Measurements from ENCODE around the gene MSMB. TPM values are rescaled to one million over a fixed set of nuclear protein-coding genes. Genes with fewer than 3 reads are reported as not detected.

MSMB gene
- total RNA-seq, 1 experiment from 2014 or later = not detected

GRCh38 chr10:46033602-46034011 lies 12.5 kb downstream of the MSMB start:
- peak; percentile 82 for DNase-seq (ENCODE audit: low spot score)

- DNase-seq (ENCODE audit: low spot score) = no peak
Observed at GRCh38 chr10:46031648-46032532, 14.2 kb downstream of the MSMB start.

GRCh38 chr10:46030091-46030937 lies 15.8 kb downstream of the MSMB start, which contains the start of gene NCOA4:
Gene NCOA4, minus strand, starts transcription at chr10:46030623. Its CDS starts 13,943 bp downstream, at chr10:46016680.
- peak; percentile 97 for DNase-seq (ENCODE audit: low spot score)

GRCh38 chr10:46029461-46030030 lies 16.5 kb downstream of the MSMB start:
- no peak for DNase-seq (ENCODE audit: low spot score)

GRCh38 chr10:46028584-46029460 lies 17.2 kb downstream of the MSMB start:
- DNase-seq (ENCODE audit: low spot score) = peak; percentile 72

GRCh38 chr10:46026106-46026505 lies 20.0 kb downstream of the MSMB start:
- no peak for DNase-seq (ENCODE audit: low spot score)

GRCh38 chr10:46025406-46025805 lies 20.7 kb downstream of the MSMB start:
- no peak for DNase-seq (ENCODE audit: low spot score)

GRCh38 chr10:46024948-46025347 lies 21.1 kb downstream of the MSMB start:
- no peak for DNase-seq (ENCODE audit: low spot score)

GRCh38 chr10:46022978-46023702 lies 22.9 kb downstream of the MSMB start:
- DNase-seq (ENCODE audit: low spot score) = peak; percentile 90

GRCh38 chr10:46020344-46020657 lies 25.8 kb downstream of the MSMB start:
- no peak for DNase-seq (ENCODE audit: low spot score)

- DNase-seq (ENCODE audit: low spot score) = no peak
Observed at GRCh38 chr10:46019569-46020343, 26.3 kb downstream of the MSMB start.

- DNase-seq (ENCODE audit: low spot score) = no peak
Observed at GRCh38 chr10:46019177-46019528, 26.9 kb downstream of the MSMB start.

- DNase-seq (ENCODE audit: low spot score) = no peak
Observed at GRCh38 chr10:46018453-46019176, 27.5 kb downstream of the MSMB start.

GRCh38 chr10:46017733-46018132 lies 28.3 kb downstream of the MSMB start:
- no peak for DNase-seq (ENCODE audit: low spot score)

GRCh38 chr10:46016811-46017210 lies 29.3 kb downstream of the MSMB start:
- no peak for DNase-seq (ENCODE audit: low spot score)

GRCh38 chr10:46016190-46016589 lies 29.9 kb downstream of the MSMB start:
- no peak for DNase-seq (ENCODE audit: low spot score)

GRCh38 chr10:46014683-46015405 lies 31.2 kb downstream of the MSMB start:
- no peak for DNase-seq (ENCODE audit: low spot score)

GRCh38 chr10:46014206-46014605 lies 31.9 kb downstream of the MSMB start:
- DNase-seq (ENCODE audit: low spot score) = no peak

GRCh38 chr10:46012746-46013145 lies 33.3 kb downstream of the MSMB start:
- no peak for DNase-seq (ENCODE audit: low spot score)

All from H4 (cell line).